ENCODE results near the gene NOTCH4. TPM values are rescaled to one million over a fixed set of nuclear protein-coding genes. Genes with fewer than 3 reads are reported as not detected.
A peak's percentile ranks its signal among the peaks of the same experiment; 100 is the strongest.
"Not testable (repeated sequence)": the region's sequence is repeated elsewhere in the genome, so short reads cannot be mapped to it uniquely, and the experiment has no call there.

Gene NOTCH4
- total RNA-seq (1 to 10 TPM in 1 of 2 donors, under 1 TPM in 1; 0.60 to 1.0 TPM), total RNA-seq (0.93 to 1.3 reads per million in 2 donors)

DNA sequence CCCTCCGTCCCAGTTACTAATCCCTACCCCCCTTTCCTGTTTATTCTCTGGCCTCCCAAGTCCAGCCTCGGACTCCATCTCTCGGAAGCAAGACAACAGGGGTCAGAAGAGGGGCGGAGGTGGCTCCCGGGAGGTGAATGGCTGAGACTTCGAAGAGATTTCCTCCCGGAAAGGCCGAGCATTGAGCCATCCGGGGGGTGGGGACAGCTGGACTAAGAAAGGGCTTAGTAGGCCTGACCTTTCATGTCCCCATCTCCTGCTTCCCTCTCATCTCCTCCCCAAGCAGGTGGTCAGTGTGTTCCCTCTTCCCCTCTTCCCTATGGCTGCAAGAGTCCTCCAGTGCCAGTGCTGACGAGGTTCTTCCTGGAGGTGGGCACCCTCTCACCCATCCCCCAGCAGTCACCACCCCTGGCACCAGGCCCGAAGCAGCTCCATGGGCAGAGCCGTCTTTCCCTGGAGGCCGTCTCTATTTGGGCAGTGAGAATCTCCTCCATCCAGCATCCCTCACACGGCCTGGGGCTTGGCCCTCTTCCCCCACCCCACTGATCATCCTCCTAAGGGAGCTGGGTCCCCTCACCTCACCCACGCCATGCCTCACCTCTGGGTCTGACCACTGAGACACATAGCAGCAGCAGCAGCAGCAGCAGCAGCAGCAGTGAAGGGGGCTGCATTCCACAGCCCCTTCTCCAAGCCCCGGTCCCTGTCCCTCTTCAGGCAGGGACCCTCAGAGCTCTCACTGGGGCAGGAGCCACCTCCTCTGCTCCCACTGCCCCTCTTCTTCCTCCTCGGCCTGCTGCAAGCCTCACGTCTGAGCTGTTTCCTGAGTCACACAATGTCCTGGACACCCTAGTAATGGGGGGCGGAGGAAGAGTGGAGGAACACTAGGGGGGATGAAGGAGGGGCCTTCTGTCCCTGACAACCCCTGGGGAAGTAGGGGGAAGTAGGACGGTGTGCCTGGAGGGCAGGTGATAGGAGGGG, at the start of gene NOTCH4:
TSS of gene NOTCH4 (minus strand) at position 810 of the 978 bp plus-strand sequence. CDS start at position 671, 139 bp downstream.
- Mint-ChIP-seq H3K27me3 (peaks cover 9% of the 10 kb centered on the region), H3K27ac (peak within 1 kb of the TSS; percentile 60), H3K4me3 (no peak within 1 kb of the TSS), H3K36me3 (ENCODE audit: low read depth) (no peaks in the 10 kb centered on the region), H3K4me1 (peaks cover 5% of the 10 kb centered on the region)
- DNase-seq (no peak), ATAC-seq (no peak)
- H3K9me3 ChIP-seq (ENCODE audit: control insufficient read depth, low read length, poor library complexity, severe bottlenecking) = no peaks in the 10 kb centered on the region

- H3K27ac Mint-ChIP-seq = no peak overlapping the region
Observed at GRCh38 chr6:32271429-32271828, 47.6 kb upstream of the NOTCH4 start.

DNA sequence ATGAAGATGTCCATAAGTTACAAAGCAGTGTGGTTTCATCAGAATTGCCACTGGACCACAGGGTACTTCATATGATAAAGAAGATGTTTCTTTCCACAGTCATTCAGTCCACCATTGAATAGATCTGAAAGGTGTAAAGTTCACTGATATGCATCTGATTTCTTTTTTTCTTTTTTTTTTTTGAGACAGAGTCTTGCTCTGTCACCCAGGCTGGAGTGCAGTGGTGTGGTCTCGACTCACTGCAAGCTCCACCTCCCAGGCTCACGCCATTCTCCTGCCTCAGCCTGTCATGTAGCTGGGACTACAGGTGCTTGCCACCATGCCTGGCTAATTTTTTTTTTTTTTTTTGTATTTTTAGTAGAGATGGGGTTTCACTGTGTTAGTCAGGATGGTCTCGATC, 44.6 kb upstream of the NOTCH4 start:
- H3K4me3 Mint-ChIP-seq; DNase-seq; H3K36me3 Mint-ChIP-seq (ENCODE audit: low read depth); H3K4me1 Mint-ChIP-seq; H3K9me3 ChIP-seq (ENCODE audit: control insufficient read depth, low read length, poor library complexity, severe bottlenecking); ATAC-seq; H3K27ac Mint-ChIP-seq: not testable (repeated sequence)
- peaks cover 11% of the 10 kb centered on the region for H3K27me3 Mint-ChIP-seq

More at GRCh38 chr6:32271429-32271828, 47.6 kb upstream of the NOTCH4 start:
- Mint-ChIP-seq H3K27me3 (peaks cover 13% of the 10 kb centered on the region), H3K4me3 (peak overlapping the region; percentile 13), H3K4me1 (peaks cover 8% of the 10 kb centered on the region), H3K36me3 (ENCODE audit: low read depth) (peaks cover 6% of the 10 kb centered on the region)
- H3K9me3 ChIP-seq (ENCODE audit: control insufficient read depth, low read length, poor library complexity, severe bottlenecking) = no peaks in the 10 kb centered on the region
- DNase-seq (no peak), ATAC-seq (no peak)

DNA sequence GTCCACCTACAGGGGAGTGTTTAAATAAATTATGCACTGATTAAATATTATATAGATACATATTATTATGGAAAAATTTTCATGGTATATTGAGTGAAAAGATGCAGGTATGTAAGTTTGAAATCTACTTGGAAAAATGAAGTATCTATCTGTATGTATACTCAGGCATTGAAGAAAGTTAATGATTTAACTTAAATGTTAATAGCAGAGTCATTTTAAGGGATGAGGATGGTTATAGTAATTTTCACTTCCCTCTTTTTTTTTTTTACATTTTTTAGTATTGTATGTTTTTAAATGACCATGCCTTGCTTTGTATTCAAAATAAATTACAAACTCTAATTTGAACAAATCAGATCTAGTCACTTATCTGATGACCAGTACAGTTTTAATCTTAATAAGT, 43.2 kb upstream of the NOTCH4 start:
- no peak for ATAC-seq

DNA sequence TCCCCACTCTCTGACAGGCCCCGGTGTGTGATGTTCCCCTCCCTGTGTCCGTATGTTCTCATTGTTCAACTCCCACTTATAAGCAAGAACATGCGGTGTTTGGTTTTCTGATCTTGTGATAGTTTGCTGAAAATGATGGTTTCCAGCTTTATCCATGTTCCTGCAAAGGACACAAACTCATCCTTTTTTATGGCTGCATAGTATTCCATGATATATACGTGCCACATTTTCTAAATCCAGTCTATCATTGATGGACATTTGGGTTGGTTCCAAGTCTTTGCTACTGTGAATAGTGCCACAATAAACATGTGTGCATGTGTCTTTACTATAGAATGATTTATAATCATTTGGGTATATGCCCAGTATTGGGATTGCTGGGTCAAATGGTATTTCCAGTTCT, 33.4 kb upstream of the NOTCH4 start:
- H3K9me3 ChIP-seq (ENCODE audit: control insufficient read depth, low read length, poor library complexity, severe bottlenecking); H3K27ac Mint-ChIP-seq; ATAC-seq; H3K27me3 Mint-ChIP-seq; DNase-seq; H3K4me3 Mint-ChIP-seq; H3K36me3 Mint-ChIP-seq (ENCODE audit: low read depth): not testable (repeated sequence)
- peaks cover 15% of the 10 kb centered on the region for H3K4me1 Mint-ChIP-seq

More for the DNA sequence above, 43.2 kb upstream of the NOTCH4 start:
- Mint-ChIP-seq H3K4me1 (peaks cover 8% of the 10 kb centered on the region), H3K27me3 (peaks cover 4% of the 10 kb centered on the region), H3K27ac (no peak overlapping the region), H3K36me3 (ENCODE audit: low read depth) (no peaks in the 10 kb centered on the region), H3K4me3 (no peak overlapping the region)
- DNase-seq = no peak
- no peaks in the 10 kb centered on the region for H3K9me3 ChIP-seq (ENCODE audit: control insufficient read depth, low read length, poor library complexity, severe bottlenecking)

DNA sequence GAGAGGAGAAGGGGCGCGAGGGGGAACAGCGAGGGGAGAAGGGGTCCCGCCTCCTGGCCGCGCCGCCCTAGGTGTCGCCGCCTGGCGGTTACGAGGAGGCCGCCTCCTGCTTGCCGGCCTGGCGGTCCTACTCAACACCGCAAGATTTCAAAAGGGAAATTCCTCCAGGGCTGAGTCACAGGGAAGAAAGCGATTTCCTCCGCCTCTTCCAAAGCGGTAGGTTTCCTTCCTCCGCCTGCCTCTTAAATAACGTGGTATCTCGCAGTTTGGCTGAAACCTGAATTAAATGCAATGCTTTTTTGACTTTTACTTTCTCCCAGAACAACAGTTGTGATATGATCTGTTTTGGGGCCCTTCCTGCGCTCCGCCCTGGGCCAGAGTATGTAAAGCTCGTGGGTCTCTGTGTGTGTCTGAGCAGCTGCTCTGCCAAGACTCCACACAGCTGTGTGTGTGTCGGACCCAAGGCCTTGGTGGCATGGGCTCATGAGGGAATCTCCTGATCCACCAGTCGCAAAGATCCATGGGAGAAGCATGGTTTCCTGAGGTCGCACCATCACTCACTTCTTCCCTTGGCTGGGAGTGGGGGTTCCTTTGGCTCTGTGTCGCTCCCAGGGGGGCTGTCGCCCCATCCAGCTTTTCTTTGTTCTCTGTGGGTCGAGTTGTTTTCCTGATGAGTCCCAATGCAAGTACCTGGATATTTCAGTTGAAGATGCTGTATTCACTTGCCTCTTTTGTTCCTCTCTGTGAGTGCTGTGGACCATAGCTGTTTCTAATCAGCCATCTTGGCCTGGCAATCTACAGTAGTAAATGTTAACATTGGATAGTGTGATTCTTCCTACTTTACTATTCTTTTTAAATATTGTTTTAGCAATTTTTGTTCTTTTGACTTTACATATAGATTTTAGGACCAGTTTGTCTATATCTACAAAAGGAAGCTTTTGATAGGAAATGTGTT, 31.6 kb upstream of the NOTCH4 start:
- H3K4me3 Mint-ChIP-seq = peak overlapping the region; percentile 86
- H3K9me3 ChIP-seq (ENCODE audit: control insufficient read depth, low read length, poor library complexity, severe bottlenecking) = no peaks in the 10 kb centered on the region
- ATAC-seq (peak; percentile 98), DNase-seq (peak; percentile 32 to 55 (median 46))
- peaks cover 23% of the 10 kb centered on the region for H3K4me1 Mint-ChIP-seq
- peaks cover 6% of the 10 kb centered on the region for H3K27me3 Mint-ChIP-seq
- no peaks in the 10 kb centered on the region for H3K36me3 Mint-ChIP-seq (ENCODE audit: low read depth)
- H3K27ac Mint-ChIP-seq = peak overlapping the region; percentile 88

- peaks cover 23% of the 10 kb centered on the region for H3K4me1 Mint-ChIP-seq
- ATAC-seq (no peak), DNase-seq (no peak)
- no peaks in the 10 kb centered on the region for H3K36me3 Mint-ChIP-seq (ENCODE audit: low read depth)
- H3K4me3 Mint-ChIP-seq = peak overlapping the region; percentile 86
- H3K9me3 ChIP-seq (ENCODE audit: control insufficient read depth, low read length, poor library complexity, severe bottlenecking) = no peaks in the 10 kb centered on the region
- H3K27ac Mint-ChIP-seq = peak overlapping the region; percentile 88
- no peaks in the 10 kb centered on the region for H3K27me3 Mint-ChIP-seq
Observed at GRCh38 chr6:32254761-32255198, 30.9 kb upstream of the NOTCH4 start.

DNA sequence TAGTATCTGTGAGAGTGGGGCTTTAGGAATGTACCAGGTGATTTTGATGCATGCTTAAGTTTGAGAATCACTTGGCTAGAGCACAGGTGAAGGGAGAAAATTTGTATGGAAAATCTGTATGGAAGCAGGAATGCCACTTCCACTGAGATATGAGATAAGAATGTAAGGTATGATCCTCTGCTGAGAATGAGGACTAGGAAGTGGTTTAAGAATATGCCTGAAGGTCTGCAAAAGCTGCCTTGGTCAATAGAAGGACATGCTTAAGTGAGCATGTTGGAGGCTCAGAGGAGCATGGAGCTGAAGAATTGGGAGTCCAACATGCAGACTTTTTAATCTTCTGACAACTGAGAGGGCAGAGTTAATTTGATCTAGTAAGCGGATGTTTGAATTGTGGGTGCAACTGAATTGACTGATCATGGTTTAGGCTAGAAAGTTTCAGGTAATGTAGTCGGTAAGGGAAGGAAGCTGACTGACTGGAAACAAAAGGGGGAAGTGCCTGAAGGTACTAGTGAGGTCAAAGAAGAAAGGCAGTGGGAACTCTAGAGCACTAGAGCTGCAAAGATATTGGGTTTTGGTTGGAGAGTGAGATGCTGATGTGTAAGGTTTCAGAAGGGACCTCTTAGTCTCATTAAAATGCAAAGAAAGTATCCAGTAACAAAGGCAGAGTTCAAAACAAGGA, 28.6 kb upstream of the NOTCH4 start:
- DNase-seq (no peak), ATAC-seq (peak; percentile 25)
- Mint-ChIP-seq H3K27me3 (no peaks in the 10 kb centered on the region), H3K4me1 (peaks cover 23% of the 10 kb centered on the region), H3K27ac (peak overlapping the region; percentile 44), H3K4me3 (no peak overlapping the region), H3K36me3 (ENCODE audit: low read depth) (no peaks in the 10 kb centered on the region)
- H3K9me3 ChIP-seq (ENCODE audit: control insufficient read depth, low read length, poor library complexity, severe bottlenecking) = no peaks in the 10 kb centered on the region

- H3K4me1 Mint-ChIP-seq = peaks cover 21% of the 10 kb centered on the region
- H3K36me3 Mint-ChIP-seq (ENCODE audit: low read depth) = no peaks in the 10 kb centered on the region
- DNase-seq (no peak), ATAC-seq (no peak)
- no peak overlapping the region for H3K4me3 Mint-ChIP-seq
- H3K27ac Mint-ChIP-seq = no peak overlapping the region
- no peaks in the 10 kb centered on the region for H3K27me3 Mint-ChIP-seq
- H3K9me3 ChIP-seq (ENCODE audit: control insufficient read depth, low read length, poor library complexity, severe bottlenecking) = no peaks in the 10 kb centered on the region
Observed at GRCh38 chr6:32249262-32249661, 25.4 kb upstream of the NOTCH4 start.

DNA sequence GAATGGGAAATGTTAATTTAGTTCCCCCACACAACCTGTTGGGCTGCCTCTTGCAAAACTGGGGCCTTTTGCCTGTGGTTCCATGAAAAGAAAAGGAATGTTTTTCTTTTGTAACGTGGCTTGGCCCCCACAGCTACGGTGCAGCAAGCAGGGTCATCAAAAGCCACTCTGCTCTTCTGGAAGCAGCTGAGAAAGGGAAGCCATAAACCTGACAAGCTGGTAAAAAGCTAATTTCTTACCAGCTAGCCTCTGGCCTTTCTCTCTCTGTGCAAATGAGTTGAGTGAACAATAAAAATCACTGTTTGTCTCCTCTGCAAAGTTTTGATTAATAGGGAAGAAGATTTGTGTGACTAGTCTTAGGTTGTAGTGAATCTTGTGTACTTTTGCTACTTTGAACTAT, 23.5 kb upstream of the NOTCH4 start:
- DNase-seq (no peak), ATAC-seq (no peak)
- no peaks in the 10 kb centered on the region for H3K9me3 ChIP-seq (ENCODE audit: control insufficient read depth, low read length, poor library complexity, severe bottlenecking)
- Mint-ChIP-seq H3K4me1 (peaks cover 15% of the 10 kb centered on the region), H3K27ac (no peak overlapping the region), H3K36me3 (ENCODE audit: low read depth) (peaks cover 1% of the 10 kb centered on the region), H3K4me3 (no peak overlapping the region), H3K27me3 (no peaks in the 10 kb centered on the region)

- peaks cover 9% of the 10 kb centered on the region for H3K4me1 Mint-ChIP-seq
- DNase-seq (peak; percentile 55 to 60 (median 57)), ATAC-seq (peak; percentile 73)
- peak overlapping the region; percentile 78 for H3K4me3 Mint-ChIP-seq
- H3K9me3 ChIP-seq (ENCODE audit: control insufficient read depth, low read length, poor library complexity, severe bottlenecking) = no peaks in the 10 kb centered on the region
- H3K27me3 Mint-ChIP-seq = no peaks in the 10 kb centered on the region
- peak overlapping the region; percentile 94 for H3K27ac Mint-ChIP-seq
- peaks cover 2% of the 10 kb centered on the region for H3K36me3 Mint-ChIP-seq (ENCODE audit: low read depth)
Observed at GRCh38 chr6:32244946-32245398, 21.1 kb upstream of the NOTCH4 start.

DNA sequence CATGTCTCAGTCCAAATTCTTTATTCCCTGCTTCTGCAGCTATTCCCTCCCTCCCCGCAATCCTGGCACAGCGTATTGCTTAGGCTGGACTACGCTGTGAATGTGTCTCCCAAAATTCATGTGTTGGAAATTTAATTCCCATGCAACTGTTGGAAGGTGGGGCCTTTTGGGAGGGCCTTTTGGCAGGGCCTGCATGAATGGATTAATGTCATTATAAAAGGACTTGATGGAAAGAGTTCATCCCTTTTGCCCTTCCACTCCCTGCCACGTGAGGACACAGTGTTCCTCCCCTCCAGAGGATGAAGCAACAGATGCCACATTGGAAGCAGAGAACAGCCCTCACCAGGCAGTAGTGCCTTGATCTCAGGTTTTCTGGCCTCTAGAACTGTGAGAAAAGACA, 20.4 kb upstream of the NOTCH4 start:
- DNase-seq (no peak), ATAC-seq (no peak)
- no peak overlapping the region for H3K4me3 Mint-ChIP-seq
- H3K4me1 Mint-ChIP-seq = peaks cover 9% of the 10 kb centered on the region
- H3K36me3 Mint-ChIP-seq (ENCODE audit: low read depth) = peaks cover 2% of the 10 kb centered on the region
- H3K27me3 Mint-ChIP-seq = no peaks in the 10 kb centered on the region
- H3K9me3 ChIP-seq (ENCODE audit: control insufficient read depth, low read length, poor library complexity, severe bottlenecking) = no peaks in the 10 kb centered on the region
- peak overlapping the region; percentile 94 for H3K27ac Mint-ChIP-seq
